NT2/D1 (cell line): ENCODE data around the gene TEAD3.

ENCODE experiments used
- DNase-seq: peaks from one replicate; pipeline ENCODE4 v3.0.0-alpha.2; 2011; ENCODE audit warnings: low read depth, low spot score
- H3K27me3 ChIP-seq: 2 replicates; pipeline ENCODE4 v1.6.0; 2011; ENCODE audit warnings: mild to moderate bottlenecking; ENCODE audit not compliant: insufficient read length, insufficient read depth
- H3K36me3 ChIP-seq: 2 replicates; pipeline ENCODE4 v1.6.1; 2011; ENCODE audit warnings: mild to moderate bottlenecking, low read length, mixed read lengths; ENCODE audit not compliant: insufficient read depth, insufficient read length
- H3K4me1 ChIP-seq: 2 replicates; pipeline ENCODE4 v1.5.1; 2011; ENCODE audit not compliant: insufficient read depth, insufficient read length
- H3K4me3 ChIP-seq: 2 replicates; pipeline ENCODE4 v1.5.1; 2011; ENCODE audit warnings: low read depth; ENCODE audit not compliant: insufficient read length
- H3K9ac ChIP-seq: 2 replicates; pipeline ENCODE4 v1.6.0; 2011; ENCODE audit warnings: low read depth; ENCODE audit not compliant: insufficient read length
- H3K9me3 ChIP-seq: 2 replicates; pipeline ENCODE4 v1.5.1; 2011; ENCODE audit warnings: mild to moderate bottlenecking, low read length; ENCODE audit not compliant: insufficient read depth
- SUZ12 ChIP-seq: IDR thresholded peaks from 2 replicates; pipeline ENCODE4 v1.6.1; 2011; ENCODE audit not compliant: insufficient read length, insufficient read depth; ENCODE audit errors: extremely low read depth
- YY1 ChIP-seq: IDR thresholded peaks from 2 replicates; pipeline ENCODE4 v1.6.1; 2011; ENCODE audit not compliant: insufficient read length, insufficient read depth
- ZNF274 ChIP-seq: IDR thresholded peaks from 2 replicates; pipeline ENCODE4 v1.6.1; 2011; ENCODE audit warnings: mild to moderate bottlenecking, low read depth, low read length

The TEAD3 gene

DNA sequence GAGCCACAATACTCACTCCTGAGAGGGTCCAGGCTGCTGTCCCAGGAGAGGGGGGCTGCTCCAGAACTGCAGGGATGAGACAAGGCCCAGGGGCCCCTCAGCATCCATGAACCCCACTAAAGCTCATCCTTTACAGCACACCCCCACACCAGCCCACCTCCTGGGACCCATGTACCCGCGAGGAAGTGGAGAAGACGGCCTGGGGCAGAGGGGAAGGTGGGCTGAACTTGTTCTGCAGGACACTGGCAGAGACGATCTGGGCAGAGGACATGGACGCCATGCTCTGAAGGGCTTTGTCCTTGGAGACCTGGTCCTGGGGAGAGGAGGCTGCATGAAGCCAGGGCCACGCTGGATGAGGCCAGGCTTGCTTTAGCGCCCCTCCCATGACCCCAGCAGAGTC is 18.6 kb downstream of the TEAD3 start:
- Histone ChIP-seq H3K36me3 (peaks cover 75% of the 10 kb centered on the region), H3K9me3 (no peaks in the 10 kb centered on the region), H3K27me3 (no peaks in the 10 kb centered on the region), H3K4me1 (peaks cover 2% of the 10 kb centered on the region), H3K4me3 (no peak overlapping the region), H3K9ac (no peak overlapping the region)
- no peak for DNase-seq
- TF ChIP-seq YY1 (no peak), ZNF274 (no peak), SUZ12 (no peak)

DNA sequence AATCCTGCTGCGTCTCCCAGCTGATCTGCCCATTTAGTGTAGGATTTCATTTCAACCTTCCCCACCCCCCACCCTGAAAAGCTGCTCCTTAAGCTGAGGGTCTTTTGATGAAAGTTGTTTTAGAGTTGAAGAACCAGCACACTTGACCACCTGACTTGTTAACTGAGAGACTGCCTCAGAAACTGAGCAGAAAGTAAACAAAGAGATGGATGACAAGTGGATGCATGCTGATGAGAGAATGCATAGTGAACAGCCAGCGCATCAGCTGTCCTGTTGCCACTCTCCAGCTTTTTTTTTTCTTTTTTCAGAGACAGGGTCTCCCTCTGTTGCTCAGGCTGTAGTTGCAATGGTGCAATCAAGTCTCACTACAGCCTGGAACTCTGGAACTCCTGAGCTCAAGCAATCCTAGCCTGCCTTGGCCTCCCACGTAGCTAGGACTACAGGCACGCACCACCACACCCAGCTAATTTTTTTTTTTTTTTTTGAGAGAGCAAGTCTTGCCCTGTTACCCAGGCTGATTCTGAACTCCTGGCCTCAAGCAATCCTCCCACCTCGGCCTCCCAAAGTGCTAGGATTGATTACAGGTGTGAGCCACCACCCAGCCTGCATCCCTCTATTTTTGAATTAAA is 19.2 kb downstream of the TEAD3 start:
- Histone ChIP-seq H3K27me3 (no peaks in the 10 kb centered on the region), H3K4me3 (no peak overlapping the region), H3K4me1 (peaks cover 2% of the 10 kb centered on the region), H3K36me3 (peaks cover 74% of the 10 kb centered on the region), H3K9me3 (no peaks in the 10 kb centered on the region), H3K9ac (no peak overlapping the region)
- no peak for DNase-seq
- TF ChIP-seq SUZ12, result no peak
- TF ChIP-seq ZNF274, result no peak
- TF ChIP-seq YY1, result no peak

- TF ChIP-seq ZNF274, result no peak
- TF ChIP-seq YY1, result no peak
- TF ChIP-seq SUZ12, result no peak
- peaks cover 2% of the 10 kb centered on the region for H3K4me1 ChIP-seq
- no peaks in the 10 kb centered on the region for H3K27me3 ChIP-seq
- no peak for DNase-seq
- no peak overlapping the region for H3K4me3 ChIP-seq
- peaks cover 77% of the 10 kb centered on the region for H3K36me3 ChIP-seq
- H3K9me3 ChIP-seq, result no peaks in the 10 kb centered on the region
- H3K9ac ChIP-seq, result no peak overlapping the region
These were observed 19.9 kb downstream of the TEAD3 start for GRCh38 chr6:35477028-35477427.

GRCh38 chr6:35476004-35476403 is 20.9 kb downstream of the TEAD3 start:
- no peak for DNase-seq
- Histone ChIP-seq H3K4me1 (peaks cover 2% of the 10 kb centered on the region), H3K9me3 (no peaks in the 10 kb centered on the region), H3K36me3 (peaks cover 82% of the 10 kb centered on the region), H3K9ac (no peak overlapping the region), H3K27me3 (no peaks in the 10 kb centered on the region), H3K4me3 (no peak overlapping the region)
- TF ChIP-seq YY1 (no peak), ZNF274 (no peak), SUZ12 (no peak)

GRCh38 chr6:35475573-35475972 is 21.3 kb downstream of the TEAD3 start:
- Histone ChIP-seq H3K36me3 (peaks cover 82% of the 10 kb centered on the region), H3K9ac (no peak overlapping the region), H3K4me1 (peaks cover 2% of the 10 kb centered on the region), H3K4me3 (no peak overlapping the region), H3K9me3 (no peaks in the 10 kb centered on the region), H3K27me3 (no peaks in the 10 kb centered on the region)
- TF ChIP-seq SUZ12 (no peak), YY1 (no peak), ZNF274 (no peak)
- no peak for DNase-seq

DNA sequence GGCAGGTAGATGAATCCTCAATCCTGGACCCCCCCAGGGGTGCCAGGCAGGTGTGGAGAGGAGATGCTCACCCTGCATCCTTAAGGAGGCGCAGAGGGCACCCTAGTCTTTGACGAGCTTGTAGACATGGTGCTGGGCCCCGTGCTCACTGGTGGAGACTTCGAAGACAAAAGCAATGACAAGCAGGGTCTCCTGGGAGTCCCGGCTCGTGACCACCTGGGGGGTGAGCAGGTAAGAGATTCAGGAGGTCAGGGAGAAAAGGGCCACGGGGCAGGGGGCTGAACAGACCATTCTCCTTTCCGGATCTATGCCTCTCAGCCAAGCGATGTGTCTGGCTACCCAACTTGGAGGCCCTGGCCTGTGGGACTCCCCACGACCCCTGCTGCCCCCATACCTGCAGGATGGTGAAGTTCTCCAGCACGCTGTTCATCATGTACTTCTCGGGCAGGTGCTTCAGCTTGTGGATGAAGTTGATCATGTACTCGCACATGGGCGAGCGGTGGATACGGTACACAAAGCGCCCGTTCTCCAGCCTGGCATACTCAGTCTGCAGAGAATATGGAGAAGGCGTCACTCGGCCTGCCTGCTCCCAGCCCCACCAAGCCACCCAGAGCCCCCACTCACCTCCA is 21.8 kb downstream of the TEAD3 start:
- Histone ChIP-seq H3K27me3 (no peaks in the 10 kb centered on the region), H3K4me1 (peaks cover 2% of the 10 kb centered on the region), H3K9ac (no peak overlapping the region), H3K36me3 (peaks cover 82% of the 10 kb centered on the region), H3K4me3 (no peak overlapping the region), H3K9me3 (no peaks in the 10 kb centered on the region)
- no peak for DNase-seq
- TF ChIP-seq SUZ12 (no peak), ZNF274 (no peak), YY1 (no peak)

DNA sequence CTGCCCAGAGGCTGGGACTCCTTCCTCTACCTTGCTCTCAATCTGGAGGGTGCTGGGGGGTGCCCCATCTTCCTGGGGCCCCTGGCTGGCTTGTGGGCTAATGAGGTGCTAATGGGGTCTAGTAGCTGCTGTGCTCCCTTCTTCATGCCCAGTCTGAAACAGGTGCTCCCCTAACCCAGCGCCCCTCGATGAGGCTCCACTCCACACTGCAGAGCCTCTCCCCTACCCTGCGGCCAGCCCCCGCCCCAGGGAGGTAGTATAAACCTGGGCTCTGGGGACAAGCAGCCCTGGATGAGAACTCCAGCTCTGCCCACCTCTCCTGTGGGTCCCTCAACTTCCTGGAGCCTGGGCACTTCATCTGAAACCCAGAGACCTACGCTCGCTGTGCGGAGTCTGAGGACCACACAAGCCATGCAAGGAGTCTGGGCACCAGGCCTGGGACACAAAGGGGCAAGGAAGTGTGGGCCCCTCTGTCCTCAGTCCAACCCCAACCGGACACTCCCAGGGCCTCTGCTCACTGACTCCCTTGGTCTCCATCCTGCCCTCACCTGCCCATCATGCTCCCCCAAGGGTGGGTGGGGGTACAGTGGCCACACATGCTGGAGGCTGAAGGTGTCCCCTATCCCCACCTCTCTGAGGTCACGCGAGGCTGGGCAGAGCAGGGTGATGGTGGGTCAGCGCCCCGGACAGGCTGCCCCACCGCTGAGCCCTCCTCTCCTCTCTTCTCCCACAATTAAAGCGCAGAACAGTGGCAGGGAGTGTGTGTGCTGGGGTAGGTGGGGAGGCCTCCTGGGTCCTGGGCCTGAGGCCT is 22.5 kb downstream of the TEAD3 start:
- Histone ChIP-seq H3K27me3 (no peaks in the 10 kb centered on the region), H3K9ac (no peak overlapping the region), H3K36me3 (peaks cover 82% of the 10 kb centered on the region), H3K9me3 (no peaks in the 10 kb centered on the region), H3K4me3 (no peak overlapping the region), H3K4me1 (no peaks in the 10 kb centered on the region)
- TF ChIP-seq ZNF274 (no peak), SUZ12 (no peak), YY1 (no peak)
- no peak for DNase-seq
